LoVo (cell line): ENCODE data around the gene RNF166.

Experiments
- DNase-seq: peaks from one replicate; pipeline ENCODE4 v3.0.0-alpha.2; 2016; ENCODE audit warnings: low spot score

The RNF166 gene

DNA sequence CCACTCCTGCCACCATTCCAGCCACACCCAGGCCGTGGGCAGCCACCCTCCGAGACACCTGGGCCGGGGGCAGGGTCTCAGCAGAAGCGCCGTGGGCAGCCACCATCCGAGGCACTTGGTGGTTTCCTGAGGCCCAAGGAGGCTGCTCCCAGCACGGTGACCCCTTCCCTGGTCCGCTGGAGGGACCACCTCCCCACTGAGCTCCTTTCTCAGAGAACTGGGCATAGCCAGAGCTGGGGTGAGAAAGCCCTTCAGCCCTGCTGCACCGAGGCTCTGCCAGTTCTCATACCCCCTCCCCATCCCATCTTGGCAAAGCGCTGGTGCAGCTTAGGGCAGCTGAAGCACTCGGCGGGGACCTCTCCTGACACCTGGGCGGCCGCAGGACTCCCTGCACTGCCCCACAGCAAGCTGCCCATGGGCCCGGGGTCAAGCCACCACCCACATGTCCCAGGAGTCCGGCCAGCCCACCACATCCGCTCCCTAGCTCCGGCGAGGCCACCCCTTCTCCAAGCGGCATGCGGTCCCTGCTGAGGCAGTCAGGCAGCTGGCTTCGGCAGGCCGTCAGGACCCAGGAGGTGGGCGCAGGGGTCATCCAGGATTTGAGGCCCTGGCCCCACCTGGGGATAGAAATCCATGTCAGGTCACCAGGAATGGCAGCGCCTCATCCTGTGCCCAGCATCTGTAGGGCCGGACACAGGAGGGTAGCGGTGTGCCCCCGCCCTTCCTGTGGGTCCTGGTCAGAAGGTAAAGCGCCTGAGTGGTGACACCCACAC lies 54.0 kb downstream of the RNF166 start:
- DNase-seq, result no peak

GRCh38 chr16:88651276-88651988 lies 54.8 kb downstream of the RNF166 start:
- peak; percentile 51 for DNase-seq

DNA sequence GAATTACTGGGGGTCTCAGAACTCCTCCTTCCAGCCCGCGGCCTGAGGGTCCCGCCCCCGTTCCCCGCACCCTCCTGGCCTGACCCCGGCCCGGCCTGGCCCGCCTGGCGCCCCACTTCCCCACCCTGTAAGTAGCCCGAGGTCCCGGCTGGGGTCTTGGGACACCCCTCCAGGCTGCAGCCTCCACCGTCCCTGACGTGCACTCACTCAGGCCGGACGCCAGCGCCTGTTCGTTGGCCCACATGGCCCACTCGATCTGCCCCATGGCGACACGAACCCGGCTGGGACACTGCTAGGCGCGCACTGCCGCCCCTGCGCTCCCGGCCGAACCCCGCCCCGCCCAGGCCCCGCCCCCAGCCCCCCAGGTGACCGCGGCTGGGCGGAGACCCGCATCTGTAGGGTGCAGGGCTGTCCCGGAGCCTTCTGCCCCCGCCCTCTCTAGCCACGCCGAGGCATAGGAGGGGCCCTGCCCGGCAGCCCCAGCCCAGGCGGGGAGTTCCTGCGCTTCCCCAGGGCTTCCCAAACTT lies 55.4 kb downstream of the RNF166 start, which contains the start of gene CYBA:
CYBA (minus strand) TSS at position 305 of the 527 bp plus-strand sequence; CDS start at position 265, 40 bp downstream.
- DNase-seq, result peak; percentile 78

GRCh38 chr16:88649924-88650748 lies 56.1 kb downstream of the RNF166 start:
- no peak for DNase-seq

GRCh38 chr16:88649195-88649923 lies 56.8 kb downstream of the RNF166 start:
- no peak for DNase-seq

GRCh38 chr16:88647178-88648070 lies 58.8 kb downstream of the RNF166 start:
- no peak for DNase-seq
